Measurements from ENCODE around the gene HMOX2.

Gene HMOX2

DNA sequence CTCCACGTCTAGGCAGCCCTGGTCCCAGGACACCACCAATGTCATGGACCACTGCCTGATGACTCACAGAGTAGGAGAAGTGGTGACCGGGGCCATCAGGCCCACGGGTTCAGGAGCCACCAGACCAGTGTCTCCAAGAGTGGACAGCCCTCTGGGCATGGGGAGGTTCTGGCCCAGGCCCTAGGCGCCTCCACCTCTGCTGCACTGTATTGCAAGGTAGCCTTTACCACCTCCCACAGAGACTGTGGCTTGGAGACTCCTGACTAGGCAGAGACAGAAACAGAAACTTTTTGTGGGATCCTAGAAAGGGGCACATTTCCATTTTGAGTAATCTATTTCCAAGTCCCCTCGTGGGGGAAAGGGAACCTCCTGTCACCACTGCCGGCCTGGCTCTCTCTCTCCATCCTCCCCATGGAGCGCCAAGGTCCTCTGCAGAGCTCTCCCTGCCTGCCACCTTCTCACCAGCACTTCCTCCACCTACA is 59.5 kb downstream of the HMOX2 start:
- H3K4me3 ChIP-seq (ENCODE audit: low read depth, low read length): no peak overlapping the region
- peak; percentile 31 for DNase-seq (ENCODE audit: low read depth)
- TF ChIP-seq POLR2A (IDR thresholded peaks at IDR 0.05; ENCODE audit: extremely low read depth, insufficient read length): no peak
- no peak for TF ChIP-seq MYC (IDR thresholded peaks at IDR 0.05; ENCODE audit: low read depth, low read length)
- TF ChIP-seq, protein P1, sequence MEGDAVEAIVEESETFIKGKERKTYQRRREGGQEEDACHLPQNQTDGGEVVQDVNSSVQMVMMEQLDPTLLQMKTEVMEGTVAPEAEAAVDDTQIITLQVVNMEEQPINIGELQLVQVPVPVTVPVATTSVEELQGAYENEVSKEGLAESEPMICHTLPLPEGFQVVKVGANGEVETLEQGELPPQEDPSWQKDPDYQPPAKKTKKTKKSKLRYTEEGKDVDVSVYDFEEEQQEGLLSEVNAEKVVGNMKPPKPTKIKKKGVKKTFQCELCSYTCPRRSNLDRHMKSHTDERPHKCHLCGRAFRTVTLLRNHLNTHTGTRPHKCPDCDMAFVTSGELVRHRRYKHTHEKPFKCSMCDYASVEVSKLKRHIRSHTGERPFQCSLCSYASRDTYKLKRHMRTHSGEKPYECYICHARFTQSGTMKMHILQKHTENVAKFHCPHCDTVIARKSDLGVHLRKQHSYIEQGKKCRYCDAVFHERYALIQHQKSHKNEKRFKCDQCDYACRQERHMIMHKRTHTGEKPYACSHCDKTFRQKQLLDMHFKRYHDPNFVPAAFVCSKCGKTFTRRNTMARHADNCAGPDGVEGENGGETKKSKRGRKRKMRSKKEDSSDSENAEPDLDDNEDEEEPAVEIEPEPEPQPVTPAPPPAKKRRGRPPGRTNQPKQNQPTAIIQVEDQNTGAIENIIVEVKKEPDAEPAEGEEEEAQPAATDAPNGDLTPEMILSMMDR (IDR thresholded peaks at IDR 0.05; ENCODE audit: low read depth, low read length): no peak
- TF ChIP-seq, protein P2, sequence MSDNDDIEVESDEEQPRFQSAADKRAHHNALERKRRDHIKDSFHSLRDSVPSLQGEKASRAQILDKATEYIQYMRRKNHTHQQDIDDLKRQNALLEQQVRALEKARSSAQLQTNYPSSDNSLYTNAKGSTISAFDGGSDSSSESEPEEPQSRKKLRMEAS (IDR thresholded peaks at IDR 0.05; ENCODE audit: low read depth, low read length): no peak

DNA sequence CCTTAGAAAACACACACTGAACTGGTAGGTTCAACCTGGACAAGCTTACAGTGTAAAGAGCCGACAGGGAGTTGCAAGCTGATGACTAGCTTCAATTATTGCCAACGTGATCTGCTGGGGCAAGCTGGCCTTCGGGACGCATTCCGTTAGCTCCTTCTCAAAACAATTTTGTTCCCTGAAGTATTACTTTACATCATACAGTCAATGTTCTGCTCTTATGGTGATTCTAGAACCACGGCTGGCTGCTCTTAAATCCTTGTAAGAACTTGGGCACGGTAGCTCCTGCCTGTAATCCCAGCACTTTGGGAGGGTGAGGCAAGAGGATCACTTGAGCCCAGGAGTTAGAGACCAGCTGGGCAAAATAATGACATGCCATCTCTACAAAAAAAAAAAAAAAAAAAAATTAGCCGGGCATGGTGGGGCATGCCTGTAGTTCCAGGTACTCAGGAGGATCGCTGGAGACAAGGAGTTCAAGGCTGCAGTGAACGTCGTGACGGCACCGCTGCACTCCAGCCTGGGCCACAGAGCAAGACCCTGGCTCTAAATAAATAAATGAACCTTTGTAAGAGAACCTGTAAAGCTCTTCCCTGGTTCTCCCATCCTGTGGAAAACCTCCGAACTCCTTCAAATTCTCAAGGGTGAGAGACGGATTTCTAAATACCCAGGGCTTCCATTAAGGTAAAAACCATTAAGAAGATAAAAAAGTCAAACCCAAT is 60.4 kb downstream of the HMOX2 start:
- no peak overlapping the region for H3K4me3 ChIP-seq (ENCODE audit: low read depth, low read length)
- no peak for DNase-seq (ENCODE audit: low read depth)
- TF ChIP-seq, protein P1 (IDR thresholded peaks at IDR 0.05; ENCODE audit: low read depth, low read length): no peak
- TF ChIP-seq MYC (IDR thresholded peaks at IDR 0.05; ENCODE audit: low read depth, low read length) (no peak), POLR2A (IDR thresholded peaks at IDR 0.05; ENCODE audit: extremely low read depth, insufficient read length) (no peak)
- TF ChIP-seq, protein P2 (IDR thresholded peaks at IDR 0.05; ENCODE audit: low read depth, low read length): no peak

DNA sequence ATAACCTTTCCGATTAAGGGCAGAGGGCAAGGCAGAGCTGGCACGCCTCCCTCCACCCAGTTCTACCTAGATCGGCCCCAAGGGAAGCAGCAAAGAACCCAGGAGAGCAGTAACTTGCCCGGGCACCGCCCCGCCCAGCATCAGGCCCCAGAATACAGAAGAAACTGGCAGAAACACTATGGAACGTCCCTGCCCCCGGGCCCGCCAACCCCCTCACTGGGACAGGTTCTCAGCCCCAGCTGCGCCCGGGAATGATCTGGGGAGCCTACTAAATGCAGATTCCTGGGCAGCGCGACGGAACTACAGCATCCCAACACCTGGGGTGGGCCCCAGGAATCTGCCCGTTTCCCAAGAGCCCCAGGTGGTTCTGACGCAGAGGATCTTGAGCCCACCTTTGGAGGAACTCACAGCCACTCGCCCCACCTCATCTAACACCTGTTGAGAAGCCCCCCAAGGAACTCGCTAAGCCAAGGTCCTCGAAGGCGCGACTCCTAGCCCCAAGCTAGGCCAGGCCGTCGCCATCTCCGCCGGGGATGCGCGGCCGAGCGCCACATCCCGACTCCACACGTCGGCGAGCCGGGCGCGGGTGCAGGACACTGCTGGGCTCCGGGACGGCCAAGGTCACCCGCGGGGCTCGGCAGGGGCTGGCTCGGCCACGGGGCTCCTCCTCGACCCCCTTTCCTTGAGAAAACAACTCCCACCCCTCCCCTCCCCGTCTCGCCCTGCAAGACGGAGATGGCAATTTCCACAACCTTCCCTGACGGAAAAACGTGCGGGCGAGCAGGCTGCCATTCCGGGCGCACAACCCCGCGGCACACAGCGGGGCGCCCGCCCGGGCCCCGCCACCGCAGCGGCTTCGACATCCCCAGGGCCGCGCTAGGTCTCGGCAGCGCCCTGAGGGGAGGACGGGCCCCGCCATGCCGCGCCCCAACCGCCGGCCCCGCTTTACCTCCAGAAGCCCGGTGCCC is 61.5 kb downstream of the HMOX2 start:
- DNase-seq (ENCODE audit: low read depth): no peak
- TF ChIP-seq MYC (IDR thresholded peaks at IDR 0.05; ENCODE audit: low read depth, low read length) (no peak), POLR2A (IDR thresholded peaks at IDR 0.05; ENCODE audit: extremely low read depth, insufficient read length) (no peak)
- TF ChIP-seq, protein P2 (IDR thresholded peaks at IDR 0.05; ENCODE audit: low read depth, low read length): no peak
- TF ChIP-seq, protein P1 (IDR thresholded peaks at IDR 0.05; ENCODE audit: low read depth, low read length): no peak
- H3K4me3 ChIP-seq (ENCODE audit: low read depth, low read length): peak overlapping the region; percentile 60

DNA sequence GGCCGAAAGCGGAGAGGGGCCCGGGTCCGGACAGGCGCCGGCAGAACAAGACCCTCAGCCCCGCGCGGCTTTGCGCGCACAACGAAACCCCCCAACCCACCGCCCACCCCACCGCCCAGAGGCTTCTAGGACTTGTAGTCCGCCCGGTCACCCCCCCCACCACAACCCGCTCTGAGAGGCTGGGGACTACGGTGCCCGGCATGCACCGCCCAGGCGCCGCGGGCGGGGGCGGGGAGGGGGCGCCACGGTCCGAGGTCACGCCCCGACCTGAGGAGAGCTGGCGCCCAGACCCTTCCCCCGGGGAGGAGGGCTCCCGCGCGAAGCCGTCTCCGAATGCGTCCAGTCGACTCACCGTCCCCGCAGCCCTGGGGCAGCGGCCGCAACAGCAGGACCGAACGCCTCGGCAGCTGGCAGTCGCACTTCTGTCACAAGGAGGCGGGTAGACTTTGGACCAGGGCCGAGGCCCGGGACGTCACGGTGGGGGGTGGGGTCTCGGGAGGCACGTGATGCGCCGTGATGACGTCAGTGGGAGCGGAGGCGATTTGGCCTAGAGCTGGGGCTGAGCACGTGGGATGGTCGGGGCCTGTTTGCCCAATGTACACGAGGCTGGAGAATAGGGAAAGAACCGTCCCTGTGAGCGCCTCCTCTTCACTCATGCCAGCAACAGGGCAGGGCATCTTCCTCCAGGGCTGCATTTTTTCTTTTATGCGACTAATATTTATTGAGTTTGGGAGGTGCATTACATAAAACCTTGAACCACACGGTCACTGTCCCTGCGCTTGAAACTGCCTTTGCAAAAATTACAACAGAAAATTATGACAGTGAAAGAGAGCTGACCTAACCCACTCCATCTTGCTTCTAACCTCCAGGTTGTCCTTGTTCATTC is 62.4 kb downstream of the HMOX2 start, which contains the start of gene CDIP1:
Gene CDIP1, minus strand, starts transcription at position 424 of the 886 bp plus-strand sequence. CDS start 24,643 bp downstream, outside the sequence.
- H3K4me3 ChIP-seq (ENCODE audit: low read depth, low read length): peak within 1 kb of the TSS; percentile 60
- peak; percentile 97 for DNase-seq (ENCODE audit: low read depth)
- TF ChIP-seq POLR2A (IDR thresholded peaks at IDR 0.05; ENCODE audit: extremely low read depth, insufficient read length): peak; percentile 42
- TF ChIP-seq, protein P1 (IDR thresholded peaks at IDR 0.05; ENCODE audit: low read depth, low read length): no peak
- TF ChIP-seq, protein P2 (IDR thresholded peaks at IDR 0.05; ENCODE audit: low read depth, low read length): peak; percentile 100
- TF ChIP-seq MYC (IDR thresholded peaks at IDR 0.05; ENCODE audit: low read depth, low read length): peak; percentile 95

Data from NB4 (cell line).